NT2/D1 (cell line): ENCODE measurements around the gene CKLF.

Source experiments
- SUZ12 ChIP-seq: IDR thresholded peaks from 2 replicates; pipeline ENCODE4 v1.6.1; 2011; ENCODE audit not compliant: insufficient read length, insufficient read depth; ENCODE audit errors: extremely low read depth
- YY1 ChIP-seq: IDR thresholded peaks from 2 replicates; pipeline ENCODE4 v1.6.1; 2011; ENCODE audit not compliant: insufficient read length, insufficient read depth
- ZNF274 ChIP-seq: IDR thresholded peaks from 2 replicates; pipeline ENCODE4 v1.6.1; 2011; ENCODE audit warnings: mild to moderate bottlenecking, low read depth, low read length

DNA sequence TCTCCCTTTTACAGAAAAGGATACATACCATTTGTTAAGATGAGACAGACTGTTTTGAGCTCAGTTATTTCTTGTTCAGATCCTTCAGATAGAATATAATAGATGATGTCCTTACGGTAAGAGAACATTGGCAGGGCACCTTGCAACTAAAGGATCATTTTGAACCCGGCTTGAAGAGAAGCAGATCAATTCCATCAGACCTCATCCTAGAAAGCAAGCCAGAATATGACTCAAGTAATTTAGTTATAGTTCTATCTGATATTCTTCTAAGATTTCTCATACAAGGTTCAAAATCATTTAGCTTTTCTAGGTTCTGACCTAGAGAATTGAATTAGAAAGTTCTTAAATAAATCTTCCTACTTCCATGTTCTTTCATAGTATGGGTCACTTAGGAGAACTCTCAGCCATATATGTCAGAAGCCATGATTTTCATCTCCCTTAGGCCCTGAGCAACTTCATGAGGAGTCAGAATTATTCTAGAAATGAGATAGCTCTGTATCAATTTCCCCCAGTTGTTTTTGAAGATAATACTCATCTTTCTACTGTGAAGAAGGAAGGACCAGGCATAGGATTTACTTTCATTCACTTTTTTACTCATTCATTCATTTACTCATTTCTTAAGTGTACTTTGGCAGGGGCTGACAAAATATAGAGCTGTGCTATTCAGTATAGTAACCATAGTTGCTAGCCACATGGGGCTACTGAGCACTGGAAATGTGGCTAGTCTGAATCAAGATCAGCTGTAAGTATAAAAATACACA lies 11.4 kb downstream of the CKLF start:
- no peak for TF ChIP-seq ZNF274
- TF ChIP-seq YY1 = no peak
- no peak for TF ChIP-seq SUZ12
